Activated naive CD8-positive, alpha-beta T cell treated with anti-CD3 and anti-CD28 coated beads, Interleukin-2, amount 50 U/mL, for 24 hours (primary cell): ENCODE measurements around the gene TMF1.

ENCODE experiments used
- ATAC-seq: fragments of 150-1000 bp; cut with Tn5 transposase; one replicate; pipeline ENCODE4 v1.10.0; 2021
- DNase-seq: peaks from one replicate; pipeline ENCODE4 v3.0.0; 2021
- H3K27ac Mint-ChIP-seq: one replicate; pipeline ENCODE4 v1.8.0; 2021; ENCODE audit warnings: mild to moderate bottlenecking, mixed read lengths
- H3K27me3 Mint-ChIP-seq: one replicate; pipeline ENCODE4 v1.8.0; 2021; ENCODE audit warnings: mixed read lengths
- H3K36me3 Mint-ChIP-seq: one replicate; pipeline ENCODE4 v1.8.0; 2021; ENCODE audit warnings: low read depth, mixed read lengths
- H3K4me1 Mint-ChIP-seq: one replicate; pipeline ENCODE4 v1.8.0; 2021; ENCODE audit warnings: mixed read lengths
- H3K4me3 Mint-ChIP-seq: one replicate; pipeline ENCODE4 v1.8.0; 2021; ENCODE audit warnings: mild to moderate bottlenecking, moderate library complexity, mixed read lengths
- H3K9me3 Mint-ChIP-seq: one replicate; pipeline ENCODE4 v1.8.0; 2021; ENCODE audit warnings: mixed read lengths

Gene TMF1

DNA sequence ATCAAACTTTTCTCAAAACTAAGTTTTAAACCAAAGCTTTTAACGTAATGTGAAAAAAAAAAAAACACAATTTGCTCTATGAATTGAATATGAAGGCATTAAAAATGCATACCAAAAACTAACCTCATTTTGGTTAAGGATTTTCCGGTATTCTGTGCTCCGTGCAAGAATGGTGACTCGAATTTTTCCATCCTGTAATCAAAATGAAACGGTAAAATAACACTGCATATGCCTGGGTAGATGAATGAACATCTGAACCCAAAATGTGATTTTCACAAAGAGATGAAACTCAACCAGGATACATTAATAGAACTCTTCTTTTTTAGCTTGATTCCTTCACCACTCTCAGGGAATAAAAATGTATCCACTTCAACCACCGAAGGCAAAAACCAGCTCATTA, 64.8 kb downstream of the TMF1 start:
- H3K4me3 Mint-ChIP-seq: no peak overlapping the region
- peaks cover 4% of the 10 kb centered on the region for H3K4me1 Mint-ChIP-seq
- peaks cover 32% of the 10 kb centered on the region for H3K36me3 Mint-ChIP-seq
- H3K27me3 Mint-ChIP-seq: no peaks in the 10 kb centered on the region
- no peak for ATAC-seq
- DNase-seq: no peak
- peak overlapping the region; percentile 57 for H3K27ac Mint-ChIP-seq
- H3K9me3 Mint-ChIP-seq: no peaks in the 10 kb centered on the region

DNA sequence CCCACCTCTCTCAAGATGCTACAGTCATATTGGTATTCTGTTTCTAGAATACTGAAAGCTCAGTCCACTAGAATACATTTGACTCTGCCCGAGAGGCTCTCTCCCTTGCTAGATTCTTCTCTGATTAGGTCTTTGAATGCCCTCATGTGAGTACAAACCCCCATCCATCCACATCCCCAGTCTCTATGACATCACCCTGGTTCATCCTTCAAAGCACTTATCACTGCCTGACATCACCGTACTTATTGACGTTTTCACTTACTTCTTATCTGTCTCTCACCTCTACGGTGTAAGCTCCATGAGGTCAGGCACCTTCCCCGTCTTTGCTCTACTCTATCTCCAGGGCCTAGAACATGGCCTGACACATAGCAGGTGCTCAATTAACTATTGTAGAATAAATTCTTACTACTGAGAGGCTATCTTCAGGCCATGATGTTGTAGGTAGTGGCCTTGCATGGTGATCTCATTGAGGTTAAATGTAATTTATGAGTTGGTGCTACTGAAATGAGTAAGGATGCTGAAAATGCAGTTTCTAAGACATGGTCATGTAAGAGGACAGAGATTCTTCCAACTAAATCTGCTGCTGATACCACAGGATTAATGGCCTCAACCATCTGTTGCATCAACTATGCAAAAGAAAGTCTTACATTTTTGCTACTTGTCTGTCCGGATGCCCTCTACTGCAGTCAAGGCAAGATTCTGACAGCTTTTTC, 65.5 kb downstream of the TMF1 start:
- ATAC-seq: no peak
- peaks cover 4% of the 10 kb centered on the region for H3K4me1 Mint-ChIP-seq
- no peaks in the 10 kb centered on the region for H3K27me3 Mint-ChIP-seq
- no peak overlapping the region for H3K4me3 Mint-ChIP-seq
- H3K36me3 Mint-ChIP-seq: peaks cover 32% of the 10 kb centered on the region
- no peaks in the 10 kb centered on the region for H3K9me3 Mint-ChIP-seq
- no peak overlapping the region for H3K27ac Mint-ChIP-seq
- DNase-seq: no peak

DNA sequence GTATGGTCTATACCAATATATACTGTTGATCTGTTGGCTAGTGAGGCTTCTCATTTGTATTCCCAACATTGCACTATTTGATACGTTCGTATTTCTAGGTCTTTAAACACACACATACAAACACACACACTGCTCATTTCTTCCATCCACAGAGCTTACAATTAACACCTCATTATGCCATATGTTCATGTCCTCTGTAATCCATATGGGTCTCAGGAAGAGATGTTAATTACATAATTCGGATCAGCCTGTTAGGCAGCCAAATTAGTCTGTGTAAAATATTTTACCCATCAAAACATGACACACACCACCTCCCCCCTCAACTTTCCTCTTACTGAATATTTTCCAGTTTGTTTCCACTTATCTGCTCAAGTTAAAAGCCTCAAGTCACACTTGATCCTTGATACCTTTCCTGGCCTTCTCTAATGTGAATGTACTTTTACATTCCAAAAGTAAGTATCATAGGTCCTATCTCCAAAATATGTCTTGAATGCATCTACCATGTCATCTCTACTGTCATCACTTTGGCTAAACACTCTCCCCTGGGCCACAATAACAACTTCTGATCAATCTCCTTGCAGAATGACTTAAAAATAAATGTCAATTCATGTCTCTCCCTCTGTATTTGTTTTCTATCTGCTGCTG, 66.9 kb downstream of the TMF1 start:
- no peak for ATAC-seq
- Mint-ChIP-seq H3K9me3 (no peaks in the 10 kb centered on the region), H3K4me3 (no peak overlapping the region), H3K27me3 (no peaks in the 10 kb centered on the region), H3K36me3 (peaks cover 41% of the 10 kb centered on the region), H3K27ac (no peak overlapping the region), H3K4me1 (peaks cover 4% of the 10 kb centered on the region)
- DNase-seq: no peak

DNA sequence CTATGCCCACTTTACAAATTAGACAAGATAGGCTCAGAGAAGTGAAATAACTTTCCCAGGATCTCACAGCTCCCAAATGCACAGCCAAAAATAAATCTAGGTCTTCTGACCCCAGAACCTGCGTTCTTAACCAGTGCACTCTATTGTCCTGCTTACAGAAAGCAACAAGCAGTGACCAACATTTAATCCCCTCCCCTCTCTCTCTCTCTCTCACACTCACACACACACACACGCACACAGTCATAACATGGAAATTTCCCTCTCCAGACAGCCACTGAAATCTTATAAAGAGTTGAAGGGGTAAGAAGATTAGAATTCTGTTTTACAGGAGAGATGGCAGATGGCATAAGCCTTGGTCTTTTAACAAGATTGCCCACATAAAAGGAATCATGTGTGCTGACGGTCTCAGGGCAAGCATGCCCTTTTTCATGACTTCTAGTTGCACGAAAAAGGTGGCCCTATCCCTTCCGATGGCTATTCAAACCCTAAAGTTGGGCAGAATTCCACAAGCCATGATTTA, 68.1 kb downstream of the TMF1 start:
- ATAC-seq (no peak), DNase-seq (no peak)
- H3K9me3 Mint-ChIP-seq: no peaks in the 10 kb centered on the region
- H3K4me3 Mint-ChIP-seq: no peak overlapping the region
- no peaks in the 10 kb centered on the region for H3K27me3 Mint-ChIP-seq
- no peak overlapping the region for H3K27ac Mint-ChIP-seq
- peaks cover 4% of the 10 kb centered on the region for H3K4me1 Mint-ChIP-seq
- peaks cover 45% of the 10 kb centered on the region for H3K36me3 Mint-ChIP-seq

DNA sequence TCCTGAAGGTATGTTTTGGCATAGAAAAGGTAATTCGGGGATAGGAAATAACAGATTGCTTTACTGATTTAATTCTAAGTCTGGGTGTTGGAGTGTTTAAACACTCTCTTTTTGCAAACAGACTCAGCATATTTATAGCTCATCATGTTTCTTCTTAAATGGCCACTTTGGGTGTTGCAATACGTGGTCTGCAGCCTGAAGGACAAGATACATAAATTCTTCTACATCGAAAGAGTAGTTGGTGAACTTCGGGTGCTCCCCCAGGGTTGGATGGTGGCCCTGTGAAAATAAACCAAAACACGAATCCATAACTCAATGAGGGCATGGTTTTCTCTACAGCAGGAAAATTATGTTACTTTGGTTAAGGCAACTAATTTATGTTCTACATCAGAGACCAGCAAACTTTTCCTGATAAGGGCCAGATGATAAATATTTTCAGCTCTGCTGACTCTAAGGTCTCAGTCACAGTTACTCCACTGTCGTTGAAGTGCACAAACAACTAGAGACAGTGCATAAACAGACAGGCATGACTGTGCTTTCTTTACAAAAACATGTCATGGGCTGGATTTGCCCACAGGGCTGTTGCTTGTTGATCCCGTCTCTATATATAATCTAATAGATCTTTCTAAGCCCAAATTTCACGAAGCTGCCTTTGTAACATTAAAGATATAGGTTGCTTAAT, 74.5 kb downstream of the TMF1 start:
- Mint-ChIP-seq H3K9me3 (no peaks in the 10 kb centered on the region), H3K4me3 (no peak overlapping the region), H3K4me1 (no peaks in the 10 kb centered on the region), H3K27ac (no peak overlapping the region), H3K27me3 (no peaks in the 10 kb centered on the region), H3K36me3 (peaks cover 22% of the 10 kb centered on the region)
- no peak for DNase-seq
- ATAC-seq: no peak

DNA sequence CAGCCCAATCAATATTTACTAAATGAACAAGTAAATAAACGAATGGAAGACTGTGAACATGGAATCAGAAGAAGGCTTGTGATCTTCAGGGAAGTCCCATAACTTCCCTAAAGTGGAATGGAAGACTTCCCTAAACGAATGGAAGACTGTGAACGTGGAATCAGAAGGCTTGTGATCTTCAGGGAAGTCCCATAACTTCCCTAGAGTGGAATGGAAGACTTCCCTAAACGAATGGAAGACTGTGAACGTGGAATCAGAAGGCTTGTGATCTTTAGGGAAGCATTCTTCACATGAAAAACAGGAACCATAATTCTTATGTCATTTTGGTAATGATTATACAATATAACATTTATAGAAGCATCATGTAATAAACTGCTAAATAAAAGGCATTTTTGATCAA, 77.4 kb downstream of the TMF1 start:
- Mint-ChIP-seq H3K27ac (no peak overlapping the region), H3K36me3 (peaks cover 12% of the 10 kb centered on the region), H3K4me1 (no peaks in the 10 kb centered on the region), H3K27me3 (peaks cover 7% of the 10 kb centered on the region), H3K4me3 (no peak overlapping the region), H3K9me3 (no peaks in the 10 kb centered on the region)
- ATAC-seq: no peak
- no peak for DNase-seq

DNA sequence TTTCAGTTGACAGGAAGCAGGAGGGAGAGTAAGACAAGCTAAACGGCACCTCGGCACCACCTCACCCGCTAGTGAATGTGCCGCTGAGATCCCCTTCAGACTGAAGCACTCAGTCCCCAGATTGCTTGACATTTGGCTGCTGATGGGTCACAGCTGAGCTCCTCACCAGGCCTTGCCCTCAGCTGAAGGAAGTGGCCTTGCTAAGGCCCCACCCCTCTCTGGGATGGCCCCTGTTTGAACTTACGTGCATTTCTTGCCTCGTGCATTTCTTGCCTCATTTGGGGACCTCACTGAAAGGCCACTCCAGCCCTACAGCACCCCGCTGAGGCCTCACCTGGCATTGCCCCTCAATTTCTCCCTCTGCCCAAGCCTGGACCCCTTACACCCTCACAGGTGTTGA, 78.5 kb downstream of the TMF1 start:
- no peak overlapping the region for H3K27ac Mint-ChIP-seq
- no peak overlapping the region for H3K4me3 Mint-ChIP-seq
- peaks cover 5% of the 10 kb centered on the region for H3K36me3 Mint-ChIP-seq
- peaks cover 7% of the 10 kb centered on the region for H3K27me3 Mint-ChIP-seq
- DNase-seq: no peak
- ATAC-seq: no peak
- H3K4me1 Mint-ChIP-seq: no peaks in the 10 kb centered on the region
- no peaks in the 10 kb centered on the region for H3K9me3 Mint-ChIP-seq

DNA sequence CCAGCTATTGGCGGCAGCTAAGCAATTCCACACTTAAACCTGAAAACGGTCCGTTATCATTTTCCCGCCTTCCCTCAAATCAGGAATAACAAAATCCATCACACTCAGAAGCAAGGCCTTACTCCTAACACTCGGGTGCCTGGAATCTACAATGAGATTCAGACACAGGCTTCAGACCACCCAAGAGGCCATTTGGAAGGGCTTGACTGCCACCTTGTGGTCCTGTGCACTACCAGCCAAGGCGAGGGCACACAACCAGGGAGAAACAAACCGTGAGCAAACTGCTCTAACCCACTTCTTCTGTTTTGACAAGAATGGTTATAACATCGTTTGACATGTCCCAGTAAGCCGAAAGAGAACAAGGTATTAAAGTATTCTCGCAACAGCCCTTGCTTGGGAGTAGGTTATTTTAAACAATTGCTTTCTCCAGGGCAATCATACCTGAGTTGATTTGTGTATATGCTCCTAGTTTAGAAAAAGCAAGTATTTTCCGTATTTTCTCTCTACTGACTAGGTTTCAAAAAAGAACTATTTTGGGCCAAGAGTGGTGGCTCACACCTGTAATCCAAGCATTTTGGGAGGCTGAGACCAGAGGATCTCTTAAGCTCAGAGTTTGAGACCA, 79.7 kb downstream of the TMF1 start:
- Mint-ChIP-seq H3K27me3 (peaks cover 7% of the 10 kb centered on the region), H3K9me3 (no peaks in the 10 kb centered on the region), H3K4me1 (no peaks in the 10 kb centered on the region), H3K27ac (no peak overlapping the region), H3K36me3 (peaks cover 2% of the 10 kb centered on the region), H3K4me3 (no peak overlapping the region)
- DNase-seq (peak; percentile 59), ATAC-seq (peak; percentile 66)
